PFSK-1 (cell line): Measurements from ENCODE around the gene INPP5D.

ENCODE experiments used
- FOXP2 ChIP-seq: optimal IDR thresholded peaks from 2 replicates; pipeline ENCODE3; 2011; ENCODE audit warnings: borderline replicate concordance, control low read depth, inconsistent platforms; ENCODE audit not compliant: insufficient read depth; ENCODE audit errors: extremely low read length, extremely low read depth
- POLR2AphosphoS5 ChIP-seq: IDR thresholded peaks from 2 replicates; pipeline ENCODE4 v1.6.1; 2012; ENCODE audit warnings: low read depth, mild to moderate bottlenecking, control low read depth, low read length, moderate library complexity
- REST ChIP-seq, 2 experiments: IDR thresholded peaks; 2 replicates each; pipeline versions ENCODE4 v1.6.1 to v1.8.0; 2011 to 2012; ENCODE audit warnings: low read depth in 2 of 2, low read length in 2 of 2, control low read depth in 1 of 2, inconsistent platforms in 1 of 2, mild to moderate bottlenecking in 1 of 2, moderate library complexity in 1 of 2; ENCODE audit not compliant: insufficient read depth in 1 of 2
- SIN3A ChIP-seq: IDR thresholded peaks from 2 replicates; pipeline ENCODE4 v1.6.1; 2012; ENCODE audit warnings: mild to moderate bottlenecking, low read length, moderate library complexity, borderline replicate concordance; ENCODE audit not compliant: insufficient read depth

- TF ChIP-seq POLR2AphosphoS5 (no peak), FOXP2 (no peak), REST (IDR thresholded peaks at IDR 0.05; ENCODE audit: insufficient read depth in 1 of 2, low read depth in 2 of 2, low read length in 2 of 2) (no peak), SIN3A (no peak)
These were observed 62.4 kb downstream of the INPP5D start for GRCh38 chr2:233122541-233122940.
